GM19455 (cell line): Measurements from ENCODE around the gene PANX2.

ENCODE experiments used
- ATAC-seq: cut with Tn5 transposase; IDR thresholded peaks from one replicate; pipeline ENCODE4 v1.9.1; 2021; ENCODE audit not compliant: unreplicated experiment

Gene PANX2

DNA sequence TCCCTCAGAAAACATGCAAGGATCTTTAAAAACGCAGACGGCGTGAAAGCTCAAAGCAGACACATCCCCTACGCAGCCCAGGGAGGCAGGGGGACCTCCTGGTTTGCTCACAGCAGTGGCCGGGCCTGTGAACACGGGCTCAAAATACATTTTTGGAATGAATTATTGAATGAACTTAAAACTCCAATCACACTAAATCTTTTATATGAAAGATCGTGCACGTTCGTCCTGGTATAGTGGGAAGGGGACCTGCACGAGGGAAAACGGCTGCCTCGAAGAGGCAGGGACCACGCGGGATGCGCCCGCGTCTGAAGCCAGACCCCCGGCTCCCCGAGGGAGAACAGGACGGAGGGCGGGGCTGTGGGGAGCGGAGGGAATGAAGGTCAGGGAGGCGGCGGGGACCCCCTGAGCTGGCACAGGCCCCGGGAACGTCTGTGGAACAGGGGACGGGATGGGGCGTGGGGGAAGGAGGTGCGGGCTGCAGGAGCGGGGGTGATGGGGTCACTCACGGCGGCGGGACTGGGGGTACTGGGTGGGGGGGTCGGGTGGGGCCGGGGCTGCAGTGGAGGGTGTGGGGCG lies 1.3 kb upstream of the PANX2 start:
- no peak for ATAC-seq

DNA sequence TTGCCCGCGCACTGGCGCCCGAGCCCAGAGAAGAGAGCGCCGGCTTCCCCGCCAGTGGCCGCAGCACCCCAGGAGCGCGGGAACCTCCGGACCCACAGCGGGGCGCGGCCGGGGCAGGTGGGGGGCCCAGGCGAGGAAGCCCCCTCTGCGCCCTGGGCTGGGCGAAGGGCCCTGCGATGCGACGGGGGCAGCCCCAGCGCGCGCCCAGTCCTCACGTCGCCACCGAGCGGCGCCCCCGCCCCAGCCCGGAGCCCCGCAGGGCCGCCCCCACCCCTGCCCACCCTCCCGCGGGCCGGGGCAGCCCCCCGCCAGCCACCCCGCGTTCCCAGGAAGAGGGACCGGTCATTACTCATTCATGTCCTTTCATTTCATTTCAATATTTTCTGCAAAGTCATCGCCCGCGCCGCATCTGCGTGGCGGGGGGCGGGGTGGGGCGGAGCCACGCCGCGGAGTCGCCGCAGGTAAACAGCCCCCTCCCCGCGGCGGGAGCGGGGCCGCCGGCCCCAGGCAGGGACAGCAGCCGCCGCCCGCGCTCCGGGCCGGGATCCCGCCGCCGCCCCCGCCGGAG lies 673 bp upstream of the PANX2 start:
- no peak for ATAC-seq

- no peak for ATAC-seq
Measured at GRCh38 chr22:50171319-50171964, 911 bp downstream of the PANX2 start.

- ATAC-seq: no peak
Measured at GRCh38 chr22:50171965-50172421, 1.5 kb downstream of the PANX2 start.

- no peak for ATAC-seq
Measured at GRCh38 chr22:50173311-50173982, 2.9 kb downstream of the PANX2 start.

GRCh38 chr22:50173983-50174355 lies 3.4 kb downstream of the PANX2 start:
- no peak for ATAC-seq

DNA sequence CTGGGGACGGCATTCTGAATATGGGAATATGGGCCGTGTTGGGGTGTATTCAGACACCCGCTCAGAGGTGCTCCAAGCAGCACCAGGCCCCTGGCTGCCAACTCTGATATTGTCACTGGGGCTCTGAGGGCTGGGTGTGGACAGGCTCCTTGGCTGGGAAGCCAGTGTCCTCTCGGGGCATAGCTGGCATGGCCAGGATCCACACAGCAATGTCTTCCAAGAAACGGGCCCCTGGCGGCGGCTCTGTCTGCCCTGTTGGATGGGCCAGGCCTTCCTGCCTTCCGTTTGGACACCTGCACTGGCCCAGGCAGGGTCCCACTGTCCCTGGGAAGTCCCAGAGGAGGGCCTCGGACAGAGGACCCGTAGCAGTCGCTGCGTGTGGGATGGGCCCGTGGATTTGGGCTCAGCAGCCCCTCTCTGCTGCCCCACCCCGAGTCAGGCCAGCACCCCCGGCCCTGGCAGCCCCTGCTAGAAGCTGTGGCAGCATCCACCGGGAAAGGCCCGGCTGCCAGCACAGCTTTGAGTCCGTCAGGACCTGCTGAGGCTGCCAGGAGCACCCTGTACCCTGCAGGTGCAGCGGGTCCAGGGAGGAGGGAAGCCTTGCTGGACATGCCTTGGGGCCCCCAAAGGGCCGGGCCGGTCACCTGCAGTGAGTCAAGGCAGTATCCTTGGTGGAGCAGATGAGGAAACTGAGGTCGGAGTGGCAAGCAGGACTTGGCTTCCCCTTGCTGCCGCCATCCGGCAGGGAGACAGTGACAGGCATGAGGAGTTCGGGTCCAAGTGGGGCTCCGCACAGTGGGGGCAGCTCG lies 4.1 kb downstream of the PANX2 start:
- ATAC-seq: no peak

GRCh38 chr22:50175191-50175461 lies 4.6 kb downstream of the PANX2 start:
- no peak for ATAC-seq

GRCh38 chr22:50175921-50176849 lies 5.7 kb downstream of the PANX2 start:
- ATAC-seq: no peak

- ATAC-seq: no peak
Measured at GRCh38 chr22:50176850-50177536, 6.5 kb downstream of the PANX2 start.

DNA sequence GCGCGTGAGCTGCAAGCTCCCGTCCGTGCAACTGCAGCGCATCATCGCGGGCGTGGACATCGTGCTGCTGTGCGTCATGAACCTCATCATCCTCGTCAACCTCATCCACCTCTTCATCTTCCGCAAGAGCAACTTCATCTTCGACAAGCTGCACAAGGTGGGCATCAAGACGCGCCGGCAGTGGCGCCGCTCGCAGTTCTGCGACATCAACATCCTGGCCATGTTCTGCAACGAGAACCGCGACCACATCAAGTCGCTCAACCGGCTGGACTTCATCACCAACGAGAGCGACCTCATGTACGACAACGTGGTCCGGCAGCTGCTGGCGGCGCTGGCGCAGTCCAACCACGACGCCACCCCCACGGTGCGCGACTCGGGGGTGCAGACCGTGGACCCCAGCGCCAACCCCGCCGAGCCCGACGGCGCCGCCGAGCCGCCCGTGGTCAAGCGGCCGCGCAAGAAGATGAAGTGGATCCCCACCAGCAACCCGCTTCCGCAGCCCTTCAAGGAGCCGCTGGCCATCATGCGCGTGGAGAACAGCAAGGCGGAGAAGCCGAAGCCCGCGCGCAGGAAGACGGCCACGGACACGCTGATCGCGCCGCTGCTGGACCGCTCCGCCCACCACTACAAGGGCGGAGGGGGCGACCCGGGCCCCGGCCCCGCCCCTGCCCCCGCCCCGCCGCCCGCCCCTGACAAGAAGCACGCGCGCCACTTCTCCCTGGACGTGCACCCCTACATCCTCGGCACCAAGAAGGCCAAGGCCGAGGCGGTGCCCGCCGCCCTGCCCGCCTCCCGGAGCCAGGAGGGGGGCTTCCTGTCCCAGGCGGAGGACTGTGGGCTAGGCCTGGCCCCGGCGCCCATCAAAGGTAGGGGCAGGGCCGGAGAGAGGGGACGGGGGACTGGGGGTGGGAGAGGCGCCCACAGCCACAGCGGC lies 7.3 kb downstream of the PANX2 start:
- ATAC-seq: no peak

GRCh38 chr22:50178471-50178864 lies 7.9 kb downstream of the PANX2 start:
- ATAC-seq: no peak

GRCh38 chr22:50178871-50179869 lies 8.6 kb downstream of the PANX2 start:
- ATAC-seq: no peak

DNA sequence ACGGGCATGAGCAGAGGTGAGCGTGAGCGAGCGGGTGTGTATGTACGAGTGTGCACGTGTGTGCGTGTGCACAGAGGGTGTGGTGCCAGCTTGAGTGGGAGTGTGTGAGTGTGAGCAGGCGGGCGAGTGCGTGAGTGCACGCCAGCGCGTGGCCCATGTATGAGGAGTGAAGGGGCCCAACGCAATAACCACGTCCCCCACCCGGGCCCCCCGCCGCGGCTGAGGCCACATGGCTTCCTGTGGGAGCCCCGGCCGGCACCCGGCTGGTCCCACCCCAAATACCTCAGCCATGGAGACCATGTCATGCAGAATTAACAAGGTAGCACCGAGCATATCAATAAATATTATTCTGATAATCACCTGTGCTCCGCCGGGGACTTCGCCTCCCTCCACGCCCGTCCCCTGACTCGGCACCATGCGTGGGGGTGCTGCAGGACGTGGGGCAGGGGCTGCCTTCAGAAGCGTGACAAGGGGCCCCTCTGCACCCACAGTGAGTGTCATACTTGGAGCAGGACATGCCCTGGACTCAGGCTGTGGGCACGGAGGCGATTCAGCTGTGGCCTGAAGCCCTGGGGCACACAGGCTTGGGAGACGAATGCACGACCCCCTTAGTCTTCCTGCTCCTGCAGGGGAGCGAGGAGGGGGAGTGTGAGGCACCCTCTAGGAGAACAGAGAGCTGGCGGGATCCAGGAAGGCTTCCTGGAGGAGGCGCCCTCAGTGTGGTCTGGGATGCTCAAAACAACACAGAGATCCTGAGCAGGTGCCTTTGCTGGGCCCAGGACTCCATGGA lies 9.6 kb downstream of the PANX2 start:
- ATAC-seq: no peak

DNA sequence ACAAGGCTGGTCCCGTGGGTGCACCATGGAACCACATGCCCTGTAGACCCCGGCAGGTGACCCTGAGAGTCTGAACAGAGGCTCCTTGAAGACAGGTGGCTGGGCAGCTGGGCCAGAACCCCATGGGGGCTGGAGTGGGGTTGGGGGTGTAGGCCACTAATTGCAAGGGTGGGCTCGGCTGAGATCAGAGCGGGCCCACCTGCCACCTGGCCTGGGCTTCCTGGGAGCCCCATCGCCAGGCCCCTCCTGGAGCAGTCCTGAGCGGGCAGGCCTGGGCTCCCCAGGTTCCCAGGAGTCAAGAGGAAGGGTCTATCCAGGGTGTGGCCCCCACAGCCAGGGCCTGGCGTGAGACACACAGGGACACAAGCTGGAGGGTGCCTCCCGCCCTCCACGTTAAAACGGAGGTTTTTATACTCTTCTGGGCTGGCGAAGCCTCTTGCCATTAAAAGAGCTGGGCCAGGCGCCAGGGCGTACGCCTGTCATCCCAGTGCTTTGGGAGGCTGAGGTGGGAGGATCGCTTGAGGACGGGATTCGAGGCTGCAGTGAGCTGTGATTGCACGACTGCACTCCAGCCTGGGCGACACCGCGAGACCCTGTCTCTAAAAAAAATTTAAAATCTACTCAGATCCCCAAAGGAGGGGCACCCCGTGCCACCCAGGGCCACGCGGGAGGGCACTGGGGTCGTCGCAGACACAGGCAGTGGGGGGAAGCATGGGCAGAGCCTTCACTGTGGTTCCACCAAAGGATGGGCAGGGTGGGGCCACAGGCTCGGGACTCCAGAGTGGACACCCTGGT lies 10.4 kb downstream of the PANX2 start:
- ATAC-seq: no peak
